Stimulated activated CD4-positive, alpha-beta T cell treated with anti-CD3 and anti-CD28 coated beads, Interleukin-4, amount 100 ng/mL, for 24 hours (primary cell): ENCODE data around the gene UBE2G1.
"Not testable (repeated sequence)": the region's sequence is repeated elsewhere in the genome, so short reads cannot be mapped to it uniquely, and the experiment has no call there.

Experiments used
- DNase-seq: peaks from one replicate; pipeline ENCODE4 v3.0.0-alpha.2; 2020

Gene UBE2G1

GRCh38 chr17:4375039-4375748 lies 8.7 kb upstream of the UBE2G1 start:
- peak; percentile 66 for DNase-seq

- DNase-seq = no peak
Measured at GRCh38 chr17:4369557-4370230, 3.2 kb upstream of the UBE2G1 start.

DNA sequence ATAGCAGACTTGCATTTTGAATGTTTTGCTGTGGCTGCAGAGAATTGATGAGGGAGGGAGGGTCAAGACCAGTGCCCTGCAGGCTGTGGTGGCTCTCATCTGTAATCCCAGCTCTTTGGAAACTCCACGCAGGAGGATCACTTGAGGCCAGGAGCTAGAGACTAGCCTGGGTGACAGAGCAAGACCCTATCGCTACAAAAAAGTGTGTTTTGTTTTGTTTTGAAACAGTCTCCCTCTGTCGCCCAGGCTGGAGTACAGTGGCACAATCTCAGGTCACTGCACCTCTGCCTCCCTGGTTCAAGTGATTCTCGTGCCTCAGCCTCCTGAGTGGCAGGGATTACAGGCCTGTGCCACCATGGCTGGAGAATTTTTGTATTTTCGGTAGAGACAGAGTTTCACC lies 1.9 kb upstream of the UBE2G1 start:
- no peak for DNase-seq

- DNase-seq = not testable (repeated sequence)
Measured at GRCh38 chr17:4367177-4367576, 702 bp upstream of the UBE2G1 start.

- peak; percentile 34 for DNase-seq
Measured at GRCh38 chr17:4365628-4366326, 698 bp downstream of the UBE2G1 start.

GRCh38 chr17:4365103-4365627 lies 1.3 kb downstream of the UBE2G1 start:
- peak; percentile 91 for DNase-seq

GRCh38 chr17:4364622-4365041 lies 1.8 kb downstream of the UBE2G1 start:
- no peak for DNase-seq

- no peak for DNase-seq
Measured at GRCh38 chr17:4362141-4362540, 4.3 kb downstream of the UBE2G1 start.

DNA sequence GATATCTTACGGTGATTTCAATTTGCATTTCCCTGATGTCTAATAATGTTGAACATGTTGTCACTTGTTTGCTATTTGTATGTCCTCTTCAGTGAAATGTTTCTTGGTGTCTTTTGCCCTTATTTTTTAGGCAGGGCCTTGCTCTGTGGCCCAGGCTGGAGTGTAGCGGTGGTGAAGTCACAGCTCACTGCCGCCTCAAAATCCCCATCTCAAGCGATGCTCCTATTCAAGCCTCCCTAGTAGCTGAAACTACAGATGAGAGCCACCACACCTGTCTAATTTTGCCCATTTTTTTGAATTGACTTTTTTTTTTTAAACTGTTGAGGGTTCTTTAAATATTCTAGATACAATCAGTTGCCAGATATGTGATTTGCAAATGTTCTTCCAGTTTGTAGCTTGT lies 8.3 kb downstream of the UBE2G1 start:
- DNase-seq = no peak

DNA sequence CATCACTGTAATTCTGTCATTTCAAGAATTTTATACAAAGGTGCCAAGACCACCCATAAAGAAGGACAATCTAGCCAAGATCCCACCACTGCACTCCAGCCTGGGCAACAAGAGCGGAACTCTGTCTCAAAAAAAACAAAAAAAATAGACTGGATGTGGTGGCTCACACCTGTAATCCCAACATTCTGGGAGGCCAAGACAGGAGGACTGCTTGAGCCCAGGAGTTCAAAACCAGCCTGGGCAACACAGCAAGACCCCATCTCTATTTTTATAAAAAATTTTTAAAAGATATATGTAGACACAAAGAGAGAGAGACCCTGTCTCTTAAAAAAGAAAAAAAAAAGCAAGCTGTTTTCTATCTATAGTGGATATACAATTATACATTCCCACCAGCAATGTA lies 8.8 kb downstream of the UBE2G1 start:
- no peak for DNase-seq

- no peak for DNase-seq
Measured at GRCh38 chr17:4357030-4357628, 9.3 kb downstream of the UBE2G1 start.

DNA sequence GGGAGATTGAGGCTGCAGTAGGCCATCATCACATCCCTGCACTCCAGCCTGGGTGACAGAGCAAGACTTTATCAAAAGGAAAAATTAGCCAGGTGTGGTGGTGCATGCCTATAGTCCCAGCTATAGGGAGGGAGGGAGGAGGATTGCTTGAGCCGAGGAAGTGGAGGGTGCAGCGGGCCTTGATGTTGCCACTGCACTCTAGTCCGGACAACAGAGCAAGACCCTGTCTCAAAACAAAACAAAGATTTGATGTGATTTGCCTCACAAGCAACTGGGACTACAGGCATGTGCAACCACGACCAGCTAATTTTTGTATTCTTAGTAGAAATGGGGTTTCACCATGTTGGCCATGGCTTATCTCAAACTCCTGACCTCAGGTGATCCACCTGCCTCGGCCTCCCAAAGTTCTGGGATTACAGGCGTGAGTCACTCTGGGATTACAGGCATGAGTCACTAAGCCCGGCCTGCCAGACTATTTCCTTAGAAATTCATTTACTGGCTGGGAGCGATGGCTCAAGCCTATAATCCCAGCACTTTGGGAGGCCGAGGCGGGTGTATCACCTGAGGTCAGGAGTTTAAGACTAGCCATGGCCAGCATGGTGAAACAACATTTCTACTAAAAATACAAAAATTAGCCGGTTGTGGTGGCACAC lies 11.5 kb downstream of the UBE2G1 start:
- DNase-seq = no peak

GRCh38 chr17:4354206-4354605 lies 12.3 kb downstream of the UBE2G1 start:
- DNase-seq = no peak

GRCh38 chr17:4350214-4350613 lies 16.3 kb downstream of the UBE2G1 start:
- not testable (repeated sequence) for DNase-seq

GRCh38 chr17:4345581-4346252 lies 20.8 kb downstream of the UBE2G1 start:
- DNase-seq = no peak

DNA sequence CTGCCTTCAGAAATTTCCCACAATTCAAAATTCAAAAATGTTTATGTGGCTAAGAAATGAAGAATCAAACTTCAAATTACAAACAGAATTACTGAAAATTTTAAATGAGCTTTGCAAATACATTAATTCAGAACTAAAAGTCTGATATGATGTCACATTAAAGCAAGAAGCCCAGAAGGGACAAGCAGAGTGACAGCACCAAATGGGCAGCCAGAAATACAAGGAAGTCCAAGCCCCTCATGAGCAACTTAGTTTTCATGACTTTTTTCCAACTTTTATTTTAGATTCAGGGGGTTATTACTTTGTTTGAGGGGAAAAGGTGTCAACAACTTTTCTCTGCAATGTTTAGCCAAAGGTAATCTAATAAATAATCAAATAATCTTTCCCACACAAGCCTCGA lies 21.5 kb downstream of the UBE2G1 start:
- DNase-seq = no peak

DNA sequence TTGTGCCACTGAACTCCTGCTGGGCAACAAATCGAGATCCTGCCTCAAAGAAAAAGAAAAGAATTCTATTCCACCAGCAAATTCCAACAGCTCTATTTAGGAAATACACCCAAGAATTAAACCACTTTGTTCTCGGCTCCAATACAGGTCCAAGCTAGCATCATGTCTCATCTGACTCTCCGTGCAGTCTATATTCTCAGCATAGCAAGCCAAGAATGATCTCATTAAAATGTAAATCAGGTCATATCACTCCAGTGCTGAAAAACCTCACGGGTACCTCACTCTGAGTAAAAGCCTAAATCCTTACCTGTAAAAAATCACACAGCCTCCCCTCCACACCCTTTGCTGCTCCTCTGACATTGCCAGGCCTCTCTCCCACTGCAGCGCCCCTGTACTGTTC lies 23.9 kb downstream of the UBE2G1 start:
- no peak for DNase-seq

DNA sequence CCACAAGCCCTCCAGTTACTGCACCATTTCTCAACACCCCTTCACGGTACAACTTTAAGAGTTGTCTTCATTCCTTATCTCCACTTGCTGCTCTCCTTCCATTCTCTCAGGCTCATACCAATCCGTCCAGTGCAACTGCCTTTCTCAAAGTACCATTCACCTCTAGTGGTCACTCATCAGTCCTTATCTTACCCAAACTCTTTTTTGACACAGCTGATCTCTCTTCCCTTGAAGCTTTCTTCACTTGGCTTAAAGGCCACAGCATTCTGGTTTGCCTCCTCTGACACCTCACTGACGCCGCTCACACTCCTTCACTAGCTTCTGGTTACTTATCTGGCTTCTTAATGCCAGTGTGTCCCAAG lies 24.9 kb downstream of the UBE2G1 start:
- DNase-seq = no peak

- DNase-seq = no peak
Measured at GRCh38 chr17:4340914-4341615, 25.4 kb downstream of the UBE2G1 start.

- DNase-seq = no peak
Measured at GRCh38 chr17:4334776-4335584, 31.5 kb downstream of the UBE2G1 start.

DNA sequence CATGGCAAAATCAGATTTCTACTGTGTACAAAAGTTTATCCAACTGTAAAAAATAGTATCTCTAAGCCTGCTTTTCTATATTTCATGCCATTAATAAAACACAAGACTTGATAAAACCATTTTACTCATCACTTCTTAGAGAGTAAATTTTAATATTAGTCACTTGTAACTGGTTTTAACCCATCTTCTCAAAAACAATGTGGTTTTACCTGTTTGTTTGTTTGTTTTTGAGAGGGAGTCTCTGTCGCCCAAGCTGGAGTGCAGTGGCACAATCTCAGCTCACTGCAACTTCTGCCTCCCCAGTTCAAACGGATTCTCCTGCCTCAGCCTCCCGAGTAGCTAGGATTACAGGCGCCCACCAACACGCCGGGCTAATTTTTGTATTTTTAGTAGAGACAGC lies 32.1 kb downstream of the UBE2G1 start:
- DNase-seq = no peak
